Stimulated activated CD8-positive, alpha-beta memory T cell treated with anti-CD3 and anti-CD28 coated beads, Interleukin-15, amount 100 ng/mL, for 1 hour (primary cell): Measurements from ENCODE around the gene RIC1.
"Not testable (repeated sequence)": the region's sequence is repeated elsewhere in the genome, so short reads cannot be mapped to it uniquely, and the experiment has no call there.

ENCODE experiments used
- DNase-seq: peaks from one replicate; pipeline ENCODE4 v3.0.0-alpha.2; 2020; ENCODE audit warnings: low read depth

The RIC1 gene

DNA sequence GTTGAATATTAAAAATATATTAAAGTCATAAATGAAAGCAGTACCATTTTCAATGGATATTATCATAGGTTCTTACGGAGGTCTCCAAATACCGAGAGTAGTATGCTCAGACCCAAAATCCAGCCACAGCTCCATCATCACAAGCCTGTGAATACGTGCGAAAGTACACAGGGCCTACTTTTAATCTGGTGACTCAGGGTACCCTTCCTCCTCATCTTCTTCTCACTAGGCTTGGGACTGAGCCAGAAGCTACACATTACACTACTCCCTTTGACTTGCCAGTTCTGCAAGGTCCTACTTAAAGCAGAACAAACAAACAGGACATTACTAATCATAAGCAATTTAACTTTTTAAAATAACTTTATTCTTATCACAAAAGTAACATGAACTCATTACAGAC lies 7.6 kb upstream of the RIC1 start:
- no peak for DNase-seq

DNA sequence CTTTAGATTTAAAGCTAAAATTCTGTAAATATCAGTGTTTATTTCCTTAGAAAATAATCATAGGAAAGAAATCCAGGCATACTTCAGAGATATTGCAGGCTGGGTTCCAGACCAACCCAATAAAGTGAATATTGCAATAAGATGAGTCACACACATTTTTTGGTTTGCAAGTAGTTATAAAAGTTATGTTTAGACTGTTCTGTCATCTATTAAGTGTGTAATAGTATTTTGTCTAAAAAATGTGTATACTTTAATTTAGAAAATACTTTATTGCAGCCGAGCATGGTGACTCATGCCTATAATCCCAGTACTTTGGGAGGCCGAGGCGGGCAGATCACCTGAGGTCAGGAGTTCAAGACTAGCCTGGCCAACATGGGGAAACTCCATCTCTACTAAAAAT lies 6.9 kb upstream of the RIC1 start:
- no peak for DNase-seq

DNA sequence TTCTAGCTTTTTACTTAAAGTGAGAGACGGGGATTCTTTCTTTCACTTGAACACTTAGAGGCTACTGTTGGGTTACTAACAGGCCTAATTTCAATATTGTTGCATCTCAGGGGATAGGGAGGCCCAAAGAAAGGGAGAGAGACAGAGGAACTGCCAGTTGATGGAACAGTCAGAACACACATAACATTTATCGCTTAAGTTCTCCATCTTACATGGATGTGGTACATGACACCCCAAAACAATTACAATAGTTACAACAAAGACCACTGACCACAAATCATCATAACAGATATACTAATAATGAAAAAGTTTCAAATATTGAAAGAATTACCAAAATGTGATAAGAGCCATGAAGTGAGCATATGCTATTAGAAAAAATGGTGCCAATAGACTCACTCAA lies 4.3 kb upstream of the RIC1 start:
- DNase-seq = no peak

DNA sequence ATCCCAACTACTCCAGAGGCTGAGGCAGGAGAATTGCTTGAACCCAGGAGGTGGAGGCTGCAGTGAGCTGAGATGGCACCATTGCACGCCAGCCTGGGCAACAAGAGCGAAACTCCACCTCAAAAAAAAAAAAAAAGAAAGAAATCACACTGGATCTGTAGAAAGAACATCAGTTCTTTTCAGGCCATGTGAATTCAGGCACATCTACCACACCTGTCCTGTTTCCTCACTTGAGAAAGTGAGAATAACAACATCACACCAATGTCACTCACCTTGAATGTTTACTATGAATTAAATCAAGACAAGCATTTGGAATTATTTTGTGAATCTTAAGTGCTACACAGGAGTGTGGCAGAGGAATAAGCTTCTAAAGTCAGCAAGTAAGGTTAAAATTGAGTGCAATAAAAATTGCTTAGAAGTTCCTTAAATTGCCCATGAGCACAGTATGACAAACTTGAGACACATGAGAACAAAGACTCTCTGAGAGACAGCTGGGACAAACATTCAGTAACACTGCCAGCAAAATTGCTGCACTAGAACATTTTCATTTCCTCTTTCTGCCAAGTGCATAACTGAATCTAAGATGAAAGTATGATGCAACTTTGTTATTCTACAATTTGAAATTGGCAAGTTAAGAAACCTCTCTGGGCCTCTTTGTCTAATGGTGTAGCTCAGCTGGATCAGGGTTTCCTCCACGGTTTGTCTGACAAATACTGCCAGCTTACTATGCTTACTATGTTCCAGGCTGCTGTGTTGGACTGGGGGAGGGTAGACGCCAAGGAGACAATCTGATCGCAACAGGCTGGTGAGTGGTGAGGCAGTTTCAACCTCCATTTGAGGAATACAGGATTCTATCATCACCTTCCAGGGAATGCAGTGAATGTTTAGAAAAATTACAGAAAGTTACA lies 1.9 kb upstream of the RIC1 start:
- no peak for DNase-seq

DNA sequence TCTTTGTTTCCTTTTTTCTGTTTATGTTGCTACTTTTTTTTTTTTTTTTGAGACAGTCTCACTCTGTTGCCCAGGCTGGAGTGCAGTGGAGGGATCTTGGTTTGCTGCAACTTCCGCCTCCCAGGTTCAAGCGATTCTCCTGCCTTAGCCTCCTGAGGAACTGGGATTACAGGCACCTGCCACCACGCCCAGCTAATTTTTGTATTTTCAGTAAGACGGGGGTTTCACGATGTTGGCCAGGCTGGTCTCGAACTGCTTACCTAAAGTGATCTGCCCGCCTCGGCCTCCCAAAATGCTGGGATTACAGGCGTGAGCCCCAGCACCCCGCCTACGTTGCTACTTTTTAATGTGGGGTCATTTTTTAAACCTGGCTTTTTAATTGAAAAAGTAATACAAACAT lies 1.2 kb upstream of the RIC1 start:
- DNase-seq = not testable (repeated sequence)

DNA sequence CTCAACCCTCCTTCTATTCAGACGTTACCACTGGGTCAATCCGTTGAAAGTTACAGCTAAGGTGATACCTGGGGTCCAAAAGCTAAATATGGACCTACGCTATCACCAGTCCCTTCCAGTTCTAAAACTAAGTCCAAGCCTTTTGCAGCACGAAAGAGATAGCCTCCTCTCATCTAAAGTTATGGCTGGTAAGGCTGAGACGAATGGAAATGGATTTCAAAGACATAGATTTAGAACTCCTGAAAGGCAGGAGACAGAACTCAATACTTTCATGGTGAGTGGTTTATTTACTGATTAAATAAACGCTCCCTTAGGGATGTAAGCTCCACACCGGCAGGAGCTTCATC lies 751 bp upstream of the RIC1 start:
- no peak for DNase-seq

DNA sequence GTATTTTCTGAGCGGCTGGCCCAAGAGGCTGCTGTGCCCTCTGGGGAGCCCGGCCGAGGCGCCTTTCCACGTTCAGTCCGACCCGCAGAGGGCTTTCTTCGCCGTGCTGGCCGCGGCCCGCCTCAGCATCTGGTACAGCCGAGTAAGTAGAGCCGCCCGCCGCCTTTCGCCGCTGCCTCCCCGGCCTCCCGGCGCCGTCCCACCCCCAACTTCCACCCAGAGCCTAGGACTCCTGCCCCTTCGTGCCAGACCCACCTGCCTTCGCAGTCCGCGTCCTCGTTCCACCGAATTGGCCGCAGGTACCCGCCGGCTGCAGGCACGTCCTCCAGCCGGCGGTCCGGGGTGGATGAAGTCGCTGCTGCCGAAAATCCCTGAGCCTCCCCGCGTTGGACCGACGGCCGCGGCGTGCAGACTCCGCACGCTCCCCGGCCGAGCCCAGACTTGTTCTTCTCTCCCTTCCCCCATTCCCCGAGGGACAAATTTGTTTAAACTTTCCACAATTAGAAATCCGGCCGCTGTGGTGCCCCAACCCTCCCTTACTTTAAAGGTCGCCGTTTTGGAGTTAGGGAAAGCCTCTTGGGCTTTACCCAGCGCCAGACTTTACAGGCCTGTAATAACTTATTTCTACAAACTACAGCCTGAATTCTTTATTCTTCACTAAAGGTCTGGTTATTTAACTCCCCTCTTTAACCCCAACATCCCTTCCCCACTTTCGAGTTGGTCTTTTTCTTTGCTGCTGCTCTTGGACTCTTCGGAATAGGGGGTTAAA lies 589 bp downstream of the RIC1 start:
- DNase-seq = no peak

DNA sequence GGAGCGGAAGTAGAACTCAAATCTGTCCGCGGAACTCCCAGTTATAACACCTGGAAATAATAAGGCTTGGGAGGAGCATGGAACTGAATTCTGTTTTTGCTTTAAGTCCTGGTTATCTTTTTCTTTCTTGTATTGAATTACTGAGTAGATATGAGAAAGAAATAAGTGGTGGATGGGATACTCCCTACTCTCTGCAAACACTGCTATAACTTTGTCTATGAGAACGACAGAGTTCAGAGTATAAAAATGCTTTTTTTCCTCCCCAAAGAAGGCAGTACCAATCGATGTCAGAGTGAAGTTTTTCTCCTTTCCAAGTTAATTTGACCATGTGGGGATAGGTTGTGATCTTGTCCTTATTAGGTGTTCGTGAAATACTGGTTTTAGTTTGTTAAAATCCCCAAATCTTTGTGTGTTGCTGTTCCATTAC lies 1.2 kb downstream of the RIC1 start:
- no peak for DNase-seq

DNA sequence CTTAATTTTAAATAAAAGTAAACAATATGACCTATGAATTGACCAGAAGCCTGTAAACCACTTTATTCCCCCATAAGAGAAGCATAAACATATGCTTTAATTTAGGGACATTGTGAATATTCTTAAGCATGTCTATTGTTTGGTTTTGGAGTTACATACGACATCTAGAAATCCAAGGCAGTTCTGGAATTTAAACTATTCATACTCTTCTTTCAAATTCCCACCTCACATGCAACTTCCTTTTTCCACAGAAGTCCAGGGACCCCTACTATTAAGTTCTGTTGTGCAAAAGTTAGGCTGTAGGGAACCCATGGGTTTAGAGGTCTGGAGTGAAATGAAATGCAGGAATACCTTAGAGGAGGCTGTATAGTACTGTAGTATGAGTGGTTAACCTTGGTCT lies 2.1 kb downstream of the RIC1 start:
- no peak for DNase-seq

DNA sequence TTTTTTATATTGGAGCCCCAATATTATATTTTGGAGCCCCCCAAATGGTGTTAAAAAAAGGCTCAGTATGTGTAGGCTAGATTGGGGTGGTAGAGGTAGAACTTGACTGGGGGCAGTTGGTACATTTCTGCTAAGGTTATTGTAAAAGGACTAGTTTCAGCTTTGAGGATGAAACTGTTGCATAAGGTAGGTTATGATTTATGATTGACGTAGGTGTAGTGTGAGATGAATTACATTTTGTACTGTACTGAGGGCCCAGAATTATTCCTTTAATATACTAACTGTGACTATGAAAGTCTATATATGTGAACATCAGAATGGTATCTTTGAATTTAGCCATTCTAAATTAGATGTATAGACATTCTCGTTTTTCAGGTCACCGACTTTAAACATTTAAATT lies 3.6 kb downstream of the RIC1 start:
- no peak for DNase-seq

DNA sequence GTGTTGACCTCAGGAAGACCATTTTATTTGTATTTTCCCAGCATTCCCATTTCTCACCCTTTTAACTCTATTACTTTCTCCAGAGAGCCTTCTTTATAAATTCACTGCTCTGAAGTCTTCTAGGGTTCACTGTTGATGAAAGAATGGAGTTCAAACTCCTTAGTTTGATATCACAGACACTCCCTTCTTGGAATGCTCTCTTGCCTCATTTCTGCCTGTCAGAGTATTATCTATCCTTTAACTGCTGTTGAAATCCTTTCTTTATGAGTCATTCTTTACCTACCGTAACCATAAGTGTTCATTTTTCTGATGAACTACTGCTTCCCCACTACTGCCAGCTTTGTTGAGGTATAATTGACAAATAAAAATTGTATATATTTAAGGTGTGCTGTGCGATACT lies 4.3 kb downstream of the RIC1 start:
- DNase-seq = no peak

DNA sequence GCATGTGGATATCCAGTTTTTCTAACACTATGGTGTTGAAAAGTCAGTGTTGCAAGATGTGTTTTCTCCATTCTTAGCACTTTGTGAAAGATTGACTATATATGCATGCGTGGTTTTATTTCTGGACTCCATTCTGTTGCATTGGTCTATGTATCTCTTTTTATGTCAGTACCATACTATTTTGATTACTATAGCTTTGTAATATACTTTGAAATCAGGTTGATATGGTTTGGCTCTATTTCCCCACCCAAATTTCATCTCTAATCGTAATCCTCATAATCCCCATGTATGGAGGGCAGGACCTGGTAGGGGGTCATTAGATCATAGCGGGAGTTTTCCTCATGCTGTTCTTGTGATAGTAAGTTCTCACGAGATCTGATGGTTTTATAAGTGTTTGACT lies 6.5 kb downstream of the RIC1 start:
- no peak for DNase-seq

DNA sequence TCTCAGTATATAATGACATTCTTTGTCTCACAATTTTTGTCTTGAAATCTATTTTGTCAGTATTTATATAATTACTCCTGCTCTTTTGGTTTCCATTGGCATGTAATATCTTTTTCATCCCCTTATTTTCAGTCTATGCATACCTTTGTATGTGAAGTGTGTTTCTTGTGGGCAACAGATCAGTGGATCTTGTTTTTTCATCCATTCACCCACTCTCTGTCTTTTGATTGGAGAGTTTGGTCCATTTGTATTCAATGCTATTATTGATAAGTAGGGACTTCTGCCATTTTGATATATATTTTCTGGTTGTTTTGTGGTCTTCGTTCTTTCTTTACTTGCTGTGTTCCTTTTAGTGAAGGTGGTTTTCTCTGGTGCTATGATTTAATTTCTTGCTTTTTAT lies 10.9 kb downstream of the RIC1 start:
- no peak for DNase-seq

DNA sequence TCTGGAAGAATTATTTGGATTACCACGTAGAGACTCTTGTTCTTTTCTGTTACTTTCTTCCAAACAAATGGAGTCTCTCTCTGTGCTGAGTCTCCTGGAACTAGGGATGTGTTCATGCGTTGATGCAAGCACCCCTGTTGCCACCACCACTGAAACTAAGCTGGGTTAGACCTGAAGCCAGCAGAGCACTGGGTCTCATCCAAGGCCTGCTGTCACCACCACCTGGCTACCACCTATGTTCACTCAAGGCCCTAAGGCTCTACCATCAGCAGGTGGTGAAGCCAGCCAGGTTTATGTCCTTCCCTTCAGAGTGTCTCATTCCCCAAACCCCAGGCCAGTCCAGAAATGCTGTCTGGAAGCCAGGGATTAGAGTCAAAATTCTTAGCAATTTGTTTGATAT lies 13.3 kb downstream of the RIC1 start:
- no peak for DNase-seq

DNA sequence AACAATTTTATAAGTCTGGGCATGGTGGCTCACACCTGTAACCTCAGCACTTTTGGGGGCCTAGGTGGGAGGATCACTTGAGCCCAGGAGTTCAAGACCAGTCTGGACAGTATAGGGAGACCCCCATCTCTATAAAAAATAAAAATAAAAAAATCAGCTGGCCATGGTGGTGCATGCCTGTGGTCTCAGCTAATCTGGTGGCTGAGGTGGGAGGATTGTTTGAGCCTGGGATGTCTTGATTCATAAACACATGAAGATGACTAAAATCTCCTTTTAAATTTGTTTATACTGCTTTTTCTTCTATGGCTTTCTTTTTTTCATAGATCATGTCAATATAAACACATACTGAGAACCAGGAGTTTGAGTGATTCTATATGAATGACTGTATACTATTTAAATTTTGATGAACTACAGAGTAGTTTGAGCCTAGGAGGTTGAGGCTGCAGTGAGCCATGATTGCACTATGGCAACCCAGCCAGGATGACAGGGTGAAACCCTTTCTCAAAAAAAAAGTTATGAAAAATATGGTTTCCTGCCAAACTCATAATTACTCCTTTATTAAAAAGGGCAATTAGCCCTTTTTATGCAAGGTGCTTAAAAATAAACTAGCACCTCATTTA lies 14.2 kb downstream of the RIC1 start:
- no peak for DNase-seq

DNA sequence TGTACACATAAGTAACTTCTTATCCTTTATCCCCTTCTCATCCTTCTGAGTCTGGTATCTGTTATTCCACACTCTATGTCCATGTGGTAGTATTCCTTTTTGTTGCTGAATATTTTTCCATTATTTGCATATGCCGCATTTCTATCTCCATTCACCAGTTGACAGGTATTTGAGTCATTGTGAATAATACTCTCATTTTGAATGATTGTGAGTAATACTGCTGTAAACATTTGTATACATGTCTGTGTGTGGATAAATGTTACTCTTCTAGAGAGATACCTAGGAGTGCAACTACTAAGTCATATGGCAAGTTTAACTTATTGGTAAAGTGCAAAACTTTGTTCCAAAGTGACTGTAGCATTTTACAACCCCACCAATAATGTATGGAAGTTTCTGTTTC lies 15.6 kb downstream of the RIC1 start:
- no peak for DNase-seq

DNA sequence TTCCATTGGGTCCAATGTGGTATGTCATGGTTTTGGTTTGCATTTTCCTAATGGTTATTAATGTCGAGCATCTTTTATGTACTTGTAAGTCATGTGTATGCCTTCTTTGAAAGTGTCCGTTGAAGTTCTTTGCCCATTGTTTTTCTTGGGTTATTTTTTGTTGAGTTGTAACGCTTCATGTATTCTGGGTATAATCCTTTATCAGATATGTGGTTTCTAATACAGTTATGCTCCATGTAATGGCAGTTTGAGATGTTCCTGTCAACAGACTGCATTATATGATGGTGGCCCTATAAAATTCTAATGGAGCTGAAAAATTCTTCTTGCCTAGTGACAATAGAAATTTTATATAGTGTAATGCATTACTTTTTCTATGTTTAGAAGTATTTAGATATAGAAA lies 17.2 kb downstream of the RIC1 start:
- no peak for DNase-seq

DNA sequence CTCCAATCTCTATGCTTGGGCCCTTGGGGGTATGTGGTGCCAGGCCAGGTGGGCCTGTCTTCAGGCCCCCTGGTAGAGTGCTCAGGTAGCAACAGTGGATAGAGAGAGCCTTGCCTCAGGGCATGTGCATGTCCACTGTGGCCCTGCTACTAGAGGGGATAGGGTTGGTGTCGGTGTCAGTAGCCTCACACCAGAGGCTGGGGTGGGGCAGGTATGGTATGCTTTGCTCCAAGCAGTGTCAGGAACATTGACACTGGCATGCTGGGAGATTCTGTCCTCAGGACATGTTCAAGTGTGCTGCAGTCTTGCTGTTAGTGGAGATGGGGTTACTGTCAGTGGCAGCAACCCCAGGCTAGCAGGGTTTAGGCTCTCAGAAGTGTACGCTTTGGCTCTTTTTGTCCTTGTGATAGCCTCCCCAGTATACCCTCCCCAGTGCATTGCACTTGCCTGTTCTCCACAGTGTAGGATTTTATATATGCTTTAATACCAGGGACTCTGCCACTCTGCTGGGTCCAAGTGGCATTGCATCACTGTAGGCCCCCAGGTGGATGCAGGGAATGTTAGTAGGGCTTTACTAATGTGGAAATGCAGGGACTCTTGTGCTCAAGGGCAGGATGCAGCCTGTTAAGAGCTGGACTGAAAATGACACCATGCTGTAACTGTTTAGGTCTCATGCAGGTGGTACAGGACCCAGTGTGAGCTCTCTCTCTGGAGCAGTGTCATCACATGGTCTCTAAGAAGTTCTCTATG lies 21.6 kb downstream of the RIC1 start:
- DNase-seq = no peak

DNA sequence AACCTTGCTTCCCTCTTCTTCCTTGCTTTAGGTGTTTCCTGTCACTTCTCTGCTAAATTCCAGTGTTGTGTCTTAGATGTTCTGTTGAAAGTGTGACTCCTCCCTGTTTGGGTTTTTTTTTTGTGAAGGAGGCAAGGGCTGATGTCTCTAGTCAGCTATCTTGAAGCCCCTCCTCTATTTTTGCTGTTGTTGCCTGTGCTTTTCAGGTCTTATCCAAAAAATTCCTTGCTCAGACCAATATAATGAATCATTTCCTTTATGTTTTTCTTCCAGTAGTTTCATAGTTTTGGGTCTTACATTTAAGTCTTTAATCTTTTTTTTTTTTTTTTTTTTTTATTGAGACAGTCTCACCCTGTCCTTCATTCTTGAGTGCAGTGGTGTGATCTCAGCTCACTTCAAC lies 22.3 kb downstream of the RIC1 start:
- DNase-seq = no peak

DNA sequence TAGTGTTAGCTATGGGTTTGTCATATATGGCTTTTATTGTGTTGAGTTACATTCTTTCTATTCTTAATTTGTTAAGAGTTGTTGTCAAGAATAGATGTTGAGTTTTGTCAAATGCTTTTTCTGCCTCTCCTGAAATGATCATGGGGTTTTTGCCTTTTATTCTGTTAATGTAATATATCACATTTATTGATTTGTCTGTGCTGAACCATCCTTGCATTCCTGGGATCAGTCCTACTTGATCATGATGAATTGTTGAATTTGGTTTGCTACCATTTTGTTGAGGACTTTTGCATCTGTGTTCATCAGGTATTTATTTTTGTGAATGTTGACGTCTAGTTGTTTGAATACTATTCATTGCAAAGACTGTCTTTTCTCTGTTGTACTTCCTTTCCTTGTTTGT lies 23.9 kb downstream of the RIC1 start:
- no peak for DNase-seq

DNA sequence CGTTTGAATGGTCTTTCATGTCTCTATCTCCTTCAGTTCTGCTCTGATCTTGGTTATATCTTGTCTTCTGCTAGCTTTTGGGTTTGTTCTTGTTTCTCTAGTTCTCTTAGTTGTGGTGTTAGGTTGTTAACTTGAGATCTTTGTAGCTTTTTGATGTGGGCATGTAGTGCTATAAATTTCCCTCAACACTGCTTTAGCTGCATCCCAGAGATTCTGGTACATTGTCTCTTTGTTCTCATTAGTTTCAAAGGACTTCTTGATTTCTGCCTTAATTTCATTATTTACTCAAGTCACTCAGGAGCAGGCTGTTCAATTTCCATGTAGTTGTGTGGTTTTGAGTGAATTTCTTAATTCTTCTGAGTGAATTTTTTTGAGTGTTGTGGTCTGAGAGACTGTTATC lies 33.9 kb downstream of the RIC1 start:
- not testable (repeated sequence) for DNase-seq

DNA sequence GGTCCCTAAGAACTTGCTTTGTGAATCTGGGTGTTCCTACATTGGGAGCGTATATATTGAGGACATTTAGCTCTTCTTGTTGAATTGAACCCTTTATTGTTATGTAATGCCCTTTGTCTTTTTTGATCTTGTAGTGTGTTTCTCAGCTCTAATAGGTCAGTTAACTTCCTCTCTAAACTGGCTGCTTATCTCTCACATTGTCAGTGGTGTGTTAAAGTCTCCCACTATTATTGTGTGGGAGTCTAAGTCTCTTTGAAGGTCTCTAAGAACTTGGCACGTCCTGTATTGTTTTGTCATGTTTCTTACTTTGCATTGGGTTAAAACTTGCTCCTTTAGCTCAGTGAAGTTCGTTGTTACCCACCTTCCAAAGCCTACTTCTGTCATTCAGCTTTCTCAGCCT lies 36.2 kb downstream of the RIC1 start:
- DNase-seq = no peak
